AG04450 (cell line): ENCODE measurements around the gene GPSM1. TPM values are rescaled to one million over a fixed set of nuclear protein-coding genes. Genes with fewer than 3 reads are reported as not detected.

ENCODE experiments used
- CTCF ChIA-PET: fragments of 300-600, 350-600 bp; formaldehyde crosslinking; extraction: SDS; loops from one replicate; lab custom pipeline; 2022; ENCODE audit warnings: antibody characterized with exemption, inconsistent platforms; lab: Charles Lee
- POLR2A ChIA-PET: fragments of 350-600 bp; formaldehyde crosslinking; extraction: SDS; loops from one replicate; lab custom pipeline; 2021; ENCODE audit warnings: antibody characterized with exemption, inconsistent platforms; lab: Yijun Ruan, JAX
- DNase-seq: peaks from one replicate; pipeline ENCODE4 v3.0.0-alpha.2; 2011; ENCODE audit warnings: low read depth, low spot score
- H3K27ac ChIP-seq: one replicate; pipeline ENCODE4 v1.5.1; 2012; ENCODE audit warnings: low read depth, low read length, control low read depth
- H3K27me3 ChIP-seq: one replicate; pipeline ENCODE4 v1.6.0; 2012; ENCODE audit warnings: low read length; ENCODE audit not compliant: control insufficient read depth, insufficient read depth
- H3K4me3 ChIP-seq: 2 replicates; pipeline ENCODE4 v1.5.1; 2011; ENCODE audit warnings: mild to moderate bottlenecking, low read depth, low read length, control low read depth
- H3K9me3 ChIP-seq: 2 replicates; pipeline ENCODE4 v1.5.1; 2012; ENCODE audit warnings: low read length; ENCODE audit not compliant: control insufficient read depth, insufficient read depth
- CTCF ChIP-seq: IDR thresholded peaks from 2 replicates; pipeline ENCODE4 v1.5.1; 2011; ENCODE audit warnings: low read depth, low read length, control low read depth, inconsistent platforms
- polyA plus RNA-seq: library from polyadenylated mRNA; depleted of rRNA; stranded (reverse); fragments of >200 nt; gene quantifications from 2 replicates; pipeline ENCODE4 v1.2.3, GENCODE V29; 2011

Gene GPSM1
- polyA plus RNA-seq, 1 experiment = 22.5 TPM

- no peak overlapping the region for H3K4me3 ChIP-seq
- H3K27me3 ChIP-seq = no peaks in the 10 kb centered on the region
- no peaks in the 10 kb centered on the region; the same call in 1 of the 2 replicates for H3K9me3 ChIP-seq
- no peak overlapping the region for H3K27ac ChIP-seq
- CTCF ChIA-PET = interaction anchor here (1.0 kb wide), 1 partner anchor 9 kb away, joined by 3 read pairs; no protein-coding TSS in a partner anchor
- POLR2A ChIA-PET = interaction anchor here (0.7 to 2.6 kb wide), 2 partner anchors 9 to 85 kb away, joined by 3 to 9 read pairs; partner anchors contain the start of gene DNLZ
- TF ChIP-seq CTCF = no peak
- no peak for DNase-seq
Observed at GRCh38 chr9:136353757-136354488, 26.6 kb downstream of the GPSM1 start.

- CTCF ChIA-PET = interaction anchor here (1.0 kb wide), 1 partner anchor 8 kb away, joined by 3 read pairs; no protein-coding TSS in a partner anchor
- POLR2A ChIA-PET = interaction anchor here (0.6 to 2.6 kb wide), 3 partner anchors 9 to 84 kb away, joined by 3 to 9 read pairs (median 4); partner anchors contain the start of gene DNLZ
- Histone ChIP-seq H3K27me3 (no peaks in the 10 kb centered on the region), H3K9me3 (no peaks in the 10 kb centered on the region; the same call in 1 of the 2 replicates), H3K4me3 (no peak overlapping the region), H3K27ac (no peak overlapping the region)
- no peak for TF ChIP-seq CTCF
- no peak for DNase-seq
Observed at GRCh38 chr9:136354592-136355085, 27.3 kb downstream of the GPSM1 start.

GRCh38 chr9:136355616-136356557 is 28.5 kb downstream of the GPSM1 start:
- no peak for TF ChIP-seq CTCF
- no peaks in the 10 kb centered on the region for H3K27me3 ChIP-seq
- POLR2A ChIA-PET = interaction anchor here (1.0 to 2.6 kb wide), 2 partner anchors 7 to 30 kb away, joined by 3 to 9 read pairs; partner anchors contain the start of gene DNLZ
- no peak for DNase-seq
- peak overlapping the region; percentile 21 for H3K27ac ChIP-seq
- H3K9me3 ChIP-seq = no peaks in the 10 kb centered on the region; the same call in 1 of the 2 replicates
- H3K4me3 ChIP-seq = no peak overlapping the region
- CTCF ChIA-PET = no interaction called here

- H3K9me3 ChIP-seq = no peaks in the 10 kb centered on the region; the same call in 1 of the 2 replicates
- no peaks in the 10 kb centered on the region for H3K27me3 ChIP-seq
- TF ChIP-seq CTCF = no peak
- DNase-seq = no peak
- CTCF ChIA-PET = no interaction called here
- H3K4me3 ChIP-seq = no peak overlapping the region
- POLR2A ChIA-PET = no interaction called here
- no peak overlapping the region for H3K27ac ChIP-seq
Observed at GRCh38 chr9:136357202-136357725, 29.9 kb downstream of the GPSM1 start.
